WTC11 (cell line): ENCODE data around the gene BORCS5.

Experiments used
- CREB1 ChIP-seq: sonication (generic); formaldehyde crosslinking; IDR thresholded peaks from 2 replicates; pipeline ENCODE4 v1.8.0; 2023; ENCODE audit warnings: mild to moderate bottlenecking, missing genetic modification reagents
- CTCF ChIP-seq: fragments of 200-600 bp; IDR thresholded peaks from 2 replicates; pipeline ENCODE4 v1.8.0; 2022; ENCODE audit warnings: antibody characterized with exemption
- ETV6 ChIP-seq: sonication (generic); formaldehyde crosslinking; IDR thresholded peaks from 2 replicates; pipeline ENCODE4 v1.8.1; 2022; ENCODE audit warnings: mild to moderate bottlenecking, missing genetic modification reagents
- IRF2 ChIP-seq: sonication (generic); formaldehyde crosslinking; IDR thresholded peaks from 2 replicates; pipeline ENCODE4 v1.8.0; 2022; ENCODE audit warnings: low read depth, missing genetic modification reagents, borderline replicate concordance
- JUN ChIP-seq: sonication (generic); formaldehyde crosslinking; IDR thresholded peaks from 2 replicates; pipeline ENCODE4 v1.8.0; 2023; ENCODE audit warnings: mild to moderate bottlenecking, missing genetic modification reagents
- MAX ChIP-seq: sonication (generic); formaldehyde crosslinking; IDR thresholded peaks from 2 replicates; pipeline ENCODE4 v1.8.0; 2022; ENCODE audit warnings: mild to moderate bottlenecking, missing genetic modification reagents
- MXD4 ChIP-seq: fragments of 250-450 bp; sonication (Bioruptor Pico); IDR thresholded peaks from 2 replicates; pipeline ENCODE4 v1.8.0; 2021; ENCODE audit warnings: mild to moderate bottlenecking, moderate library complexity, borderline replicate concordance
- OVOL2 ChIP-seq: fragments of 250-450 bp; sonication (Bioruptor Pico); IDR thresholded peaks from 2 replicates; pipeline ENCODE4 v1.9.0; 2021; ENCODE audit warnings: mild to moderate bottlenecking, borderline replicate concordance
- PREB ChIP-seq: sonication (generic); formaldehyde crosslinking; IDR thresholded peaks from 2 replicates; pipeline ENCODE4 v1.8.1; 2022; ENCODE audit warnings: mild to moderate bottlenecking, missing genetic modification reagents, moderate library complexity, borderline replicate concordance
- SP1 ChIP-seq: sonication (generic); formaldehyde crosslinking; conservative IDR thresholded peaks from 2 replicates; pipeline ENCODE4 v1.8.1; 2022; ENCODE audit warnings: missing genetic modification reagents
- USF1 ChIP-seq: sonication (generic); formaldehyde crosslinking; IDR thresholded peaks from 2 replicates; pipeline ENCODE4 v1.8.0; 2022; ENCODE audit warnings: mild to moderate bottlenecking, missing genetic modification reagents
- ZNF532 ChIP-seq: fragments of 250-450 bp; sonication (Bioruptor Pico); IDR thresholded peaks from 2 replicates; pipeline ENCODE4 v1.9.0; 2021; ENCODE audit warnings: mild to moderate bottlenecking, borderline replicate concordance

GRCh38 chr12:12506496-12506890 is 149.6 kb downstream of the BORCS5 start:
- no peak for TF ChIP-seq SP1 (CRISPR knock-in tag)
- TF ChIP-seq CTCF: no peak
- no peak for TF ChIP-seq USF1 (CRISPR knock-in tag)
- TF ChIP-seq PREB (CRISPR knock-in tag): no peak
- no peak for TF ChIP-seq MAX (CRISPR knock-in tag)
- no peak for TF ChIP-seq OVOL2 (CRISPR knock-in tag)
- no peak for TF ChIP-seq ETV6
- TF ChIP-seq ZNF532 (CRISPR knock-in tag): no peak
- no peak for TF ChIP-seq IRF2
- TF ChIP-seq CREB1: no peak
- no peak for TF ChIP-seq JUN (CRISPR knock-in tag)
- no peak for TF ChIP-seq MXD4 (CRISPR knock-in tag)
